ENCODE results near the gene HLTF.
"Not testable (repeated sequence)": the region's sequence is repeated elsewhere in the genome, so short reads cannot be mapped to it uniquely, and the experiment has no call there.

HLTF gene

DNA sequence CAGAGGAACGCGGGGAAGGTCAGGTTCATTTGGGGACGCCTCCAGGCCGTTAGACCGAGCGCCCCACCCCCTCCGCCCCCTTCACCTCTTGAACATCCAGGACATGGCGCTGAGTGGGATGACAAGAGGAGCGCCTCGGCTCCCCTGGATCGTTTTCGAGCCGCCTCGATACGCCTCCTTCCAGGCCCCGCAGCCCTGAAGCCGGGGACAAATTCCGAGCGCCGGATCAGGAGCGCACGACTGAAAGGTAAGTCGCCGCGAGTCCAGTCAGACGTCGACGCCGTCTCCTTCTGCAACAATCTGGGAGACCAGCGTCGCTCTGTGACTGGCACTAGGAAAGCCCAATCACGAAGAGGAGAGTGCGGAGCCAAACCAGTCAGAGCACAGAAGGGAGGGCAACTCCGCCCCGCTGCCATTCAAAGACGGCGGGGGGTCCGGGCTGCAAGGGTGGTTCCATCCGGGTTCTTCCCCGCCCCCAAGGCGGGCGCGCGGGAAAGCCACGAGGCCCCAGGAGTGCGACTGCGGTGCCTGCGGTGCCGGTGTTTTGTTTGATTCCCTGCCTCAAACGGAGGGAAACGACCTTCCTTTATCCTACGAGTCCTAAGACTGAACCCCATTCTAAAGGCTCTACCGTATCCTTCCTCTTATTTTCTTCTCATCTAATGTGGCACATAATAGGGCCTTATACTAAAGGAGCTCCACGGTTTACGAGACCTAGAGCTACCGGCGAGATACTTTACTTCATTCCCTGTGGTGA is at the start of gene HLTF:
Gene HLTF, minus strand, starts transcription at position 302 of the 757 bp plus-strand sequence. Its CDS starts 197 bp downstream, at position 105.
- DNase-seq = peak; percentile 71 to 84 (median 74)

- no peak for DNase-seq
Measured at GRCh38 chr3:149134575-149134974, 48.2 kb upstream of the HLTF start.

DNA sequence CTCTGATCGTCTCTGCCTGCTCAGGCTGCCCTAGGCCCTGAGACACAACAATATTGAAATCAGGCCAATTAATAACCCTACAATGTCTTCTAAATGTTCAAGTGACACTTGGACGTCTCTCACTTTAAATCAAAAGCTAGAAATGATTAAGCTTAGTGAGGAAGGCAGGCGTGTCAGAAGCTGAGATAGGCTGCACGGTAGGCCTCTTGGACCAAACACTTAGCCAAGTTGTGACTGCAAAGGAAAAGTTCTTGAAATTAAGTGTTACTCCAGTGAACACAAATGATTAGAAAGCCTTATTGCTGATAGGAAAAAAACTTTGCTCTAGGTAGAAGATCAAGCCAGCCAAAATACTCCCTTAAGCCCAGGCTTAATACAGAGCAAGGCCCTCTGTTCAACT is 45.3 kb upstream of the HLTF start:
- no peak for DNase-seq

DNA sequence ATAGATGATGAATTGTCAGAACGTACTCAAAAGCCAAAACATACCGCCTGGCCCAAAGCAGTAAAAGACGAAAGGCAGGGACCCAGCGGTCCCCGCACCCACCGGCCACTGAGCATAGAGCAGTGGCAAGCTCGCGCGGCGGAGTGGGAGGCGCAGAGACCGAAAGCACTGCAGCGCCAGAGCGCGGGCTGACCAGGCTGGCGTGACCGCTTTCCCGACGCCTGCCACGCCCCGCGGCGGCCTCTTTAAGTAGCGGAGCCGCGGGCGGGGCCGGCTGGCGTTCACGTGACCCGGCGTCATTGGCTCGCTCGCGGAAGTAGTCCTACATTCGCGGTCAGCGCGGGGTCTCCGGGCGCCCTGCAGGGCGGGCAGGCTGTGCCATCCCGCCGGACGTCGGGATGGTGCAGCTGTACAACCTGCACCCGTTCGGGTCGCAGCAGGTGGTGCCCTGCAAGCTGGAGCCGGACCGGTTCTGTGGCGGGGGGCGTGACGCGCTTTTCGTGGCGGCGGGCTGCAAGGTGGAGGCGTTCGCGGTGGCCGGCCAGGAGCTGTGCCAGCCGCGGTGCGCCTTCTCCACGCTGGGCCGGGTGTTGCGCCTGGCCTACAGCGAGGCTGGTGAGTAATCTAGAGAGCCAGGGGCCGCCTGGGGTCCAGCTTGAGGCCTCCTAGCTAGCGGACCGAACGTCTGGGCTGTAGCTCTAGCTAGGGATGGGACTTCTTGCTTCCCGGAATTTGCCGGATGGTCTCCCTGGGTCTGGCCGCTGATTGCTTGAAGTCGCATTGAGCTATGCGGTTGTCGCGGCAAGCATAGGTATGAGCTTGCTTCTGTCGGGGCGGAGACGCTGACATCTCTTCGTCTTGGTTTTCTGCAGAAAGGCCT is 43.2 kb upstream of the HLTF start, which contains the start of gene HPS3:
Gene HPS3, plus strand, starts transcription at position 313 of the 880 bp plus-strand sequence. Its CDS starts 86 bp downstream, at position 399.
- DNase-seq = peak; percentile 50 to 69 (median 56)

DNA sequence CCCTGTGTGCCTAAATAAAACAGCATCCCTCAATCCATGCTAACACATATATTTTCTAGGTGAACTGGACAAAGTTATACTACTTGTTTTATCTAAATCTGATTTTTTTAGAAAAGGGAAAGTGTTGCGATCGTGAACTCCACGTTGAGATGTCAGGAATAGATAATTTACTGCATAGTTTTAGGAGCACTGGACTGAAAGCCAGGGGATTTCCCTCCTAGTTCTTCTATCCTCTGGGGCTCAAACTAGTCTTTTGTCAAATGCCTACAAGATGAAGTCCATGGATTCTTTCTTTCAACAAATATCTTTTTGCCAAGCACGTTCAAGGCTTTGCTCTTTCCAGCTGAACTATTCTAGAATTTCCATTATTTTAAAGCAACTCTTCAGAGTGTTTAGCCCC is 42.5 kb upstream of the HLTF start:
- no peak for DNase-seq

DNA sequence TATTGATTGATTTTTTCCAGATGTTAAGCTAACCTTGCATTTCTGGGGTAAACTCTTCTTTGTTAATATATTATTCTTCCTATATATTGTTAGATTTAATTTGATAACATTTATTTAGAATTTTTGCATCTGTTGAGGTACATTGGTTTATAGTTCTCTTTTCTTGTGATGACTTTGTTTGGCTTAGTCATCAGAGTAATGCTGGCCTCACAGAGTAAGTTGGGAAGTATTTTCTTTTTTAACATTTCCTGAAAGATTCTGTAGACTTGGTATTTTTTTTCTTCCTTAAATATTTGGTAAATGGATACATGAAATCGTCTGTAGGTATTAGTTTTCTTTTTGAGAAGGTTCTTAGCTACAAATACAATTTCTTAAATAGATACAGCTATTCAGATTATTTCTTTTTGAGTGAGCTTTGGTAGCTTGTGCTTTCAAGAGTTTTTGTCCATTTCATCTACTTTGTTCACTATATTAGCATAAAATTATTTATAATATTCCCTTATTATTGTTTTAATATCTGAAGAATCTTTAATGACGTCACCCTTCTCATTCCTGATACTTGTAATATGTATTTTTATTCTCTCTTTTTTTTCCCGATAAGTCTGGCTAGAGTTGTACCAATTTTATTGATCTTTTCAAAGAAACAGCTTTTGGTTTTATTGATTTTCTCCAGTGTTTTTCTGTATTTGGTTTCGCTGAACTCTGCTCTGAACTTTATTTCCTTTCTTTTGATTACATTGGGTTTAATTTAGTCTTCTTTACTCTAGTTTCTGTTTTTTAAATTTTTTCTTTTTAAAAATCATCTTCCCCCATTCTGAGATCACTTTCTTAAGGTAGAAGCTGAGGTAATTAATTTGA is 36.6 kb upstream of the HLTF start:
- no peak for DNase-seq

- no peak for DNase-seq
Measured at GRCh38 chr3:149120051-149120972, 34.0 kb upstream of the HLTF start.

GRCh38 chr3:149119466-149119865 is 33.1 kb upstream of the HLTF start:
- no peak for DNase-seq

- DNase-seq = no peak
Measured at GRCh38 chr3:149118724-149119123, 32.4 kb upstream of the HLTF start.

- no peak for DNase-seq
Measured at GRCh38 chr3:149115114-149115513, 28.8 kb upstream of the HLTF start.

DNA sequence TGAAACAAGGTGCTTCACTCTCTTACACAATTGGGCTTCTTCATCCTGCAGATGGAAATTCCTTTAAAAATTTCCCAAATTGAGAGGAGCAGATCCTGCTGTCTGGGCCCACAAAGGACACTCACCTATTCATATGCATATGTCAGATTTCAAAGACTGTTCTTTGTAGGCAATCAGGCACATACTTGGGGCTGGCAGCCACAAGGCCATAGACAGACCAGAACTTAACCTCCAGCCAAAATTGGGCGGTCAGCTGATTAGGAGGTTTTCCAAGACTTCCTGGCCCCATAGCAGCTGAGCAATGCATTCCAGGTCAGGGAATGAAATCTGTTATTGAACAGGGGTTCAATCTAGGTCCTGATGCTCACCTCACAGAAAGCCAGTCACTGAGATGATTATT is 28.1 kb upstream of the HLTF start:
- no peak for DNase-seq

- no peak for DNase-seq
Measured at GRCh38 chr3:149104484-149104883, 18.2 kb upstream of the HLTF start.

- DNase-seq = no peak
Measured at GRCh38 chr3:149101641-149102040, 15.3 kb upstream of the HLTF start.

- no peak for DNase-seq
Measured at GRCh38 chr3:149101154-149101553, 14.8 kb upstream of the HLTF start.

DNA sequence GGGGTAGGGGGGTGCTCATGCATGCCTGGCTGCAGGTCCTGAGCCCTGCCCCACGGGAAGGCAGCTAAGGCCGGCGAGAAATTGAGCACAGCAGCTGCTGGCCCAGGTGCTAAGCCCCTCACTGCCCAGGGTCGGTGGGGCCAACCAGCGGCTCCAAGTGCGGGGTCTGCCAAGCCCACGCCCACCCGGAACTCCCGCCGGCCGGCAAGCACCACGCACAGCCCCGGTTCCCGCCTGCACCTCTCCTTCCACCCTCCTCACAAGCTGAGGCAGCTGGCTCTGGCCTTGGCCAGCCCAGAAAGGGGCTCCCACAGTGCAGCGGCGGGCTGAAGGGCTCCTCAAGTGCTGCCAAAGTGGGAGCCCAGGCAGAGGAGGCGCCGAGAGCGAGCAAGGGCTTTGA is 11.7 kb upstream of the HLTF start:
- not testable (repeated sequence) for DNase-seq

DNA sequence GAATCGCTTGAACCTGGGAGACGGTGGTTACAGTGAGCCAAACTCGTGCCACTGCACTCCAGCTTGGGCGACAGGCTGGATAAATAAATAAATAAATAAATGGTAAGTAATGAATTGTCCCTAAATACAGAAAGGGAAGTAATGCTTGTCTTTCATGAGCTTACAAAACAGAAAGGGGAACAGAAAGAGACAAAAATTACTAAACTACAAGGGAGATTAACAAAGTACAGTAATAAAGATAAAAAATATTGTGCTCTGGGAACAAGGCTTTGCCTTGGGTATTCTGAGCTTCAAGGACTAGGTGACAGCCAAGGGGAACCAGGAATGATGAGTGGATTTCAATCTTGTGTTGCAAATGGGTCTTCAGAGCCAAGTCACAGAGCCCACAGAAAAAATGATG is 9.2 kb upstream of the HLTF start:
- no peak for DNase-seq

DNA sequence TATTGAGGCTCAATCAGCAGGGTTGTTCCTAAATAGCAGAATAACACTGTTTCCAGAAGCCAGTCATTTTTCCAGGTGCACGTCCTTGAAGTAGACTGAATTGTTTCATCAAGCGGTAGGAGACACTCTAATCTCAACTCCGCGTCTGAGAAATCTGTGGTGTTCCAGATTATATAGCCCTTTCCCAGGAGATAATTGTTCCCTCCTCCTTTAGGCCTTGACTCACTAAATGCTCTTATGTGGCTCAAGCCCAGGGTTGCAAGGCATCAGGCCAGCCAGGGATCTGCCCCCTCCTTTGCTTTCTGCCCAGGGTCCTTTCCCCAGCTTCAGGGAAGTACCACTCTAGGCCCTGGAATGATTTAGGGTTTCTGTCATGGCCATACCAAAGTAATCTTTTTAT is 5.7 kb upstream of the HLTF start:
- DNase-seq = no peak

- DNase-seq = no peak
Measured at GRCh38 chr3:149090907-149091306, 4.6 kb upstream of the HLTF start.

GRCh38 chr3:149090461-149090860 is 4.1 kb upstream of the HLTF start:
- no peak for DNase-seq

- DNase-seq = no peak
Measured at GRCh38 chr3:149089395-149089794, 3.1 kb upstream of the HLTF start.

DNA sequence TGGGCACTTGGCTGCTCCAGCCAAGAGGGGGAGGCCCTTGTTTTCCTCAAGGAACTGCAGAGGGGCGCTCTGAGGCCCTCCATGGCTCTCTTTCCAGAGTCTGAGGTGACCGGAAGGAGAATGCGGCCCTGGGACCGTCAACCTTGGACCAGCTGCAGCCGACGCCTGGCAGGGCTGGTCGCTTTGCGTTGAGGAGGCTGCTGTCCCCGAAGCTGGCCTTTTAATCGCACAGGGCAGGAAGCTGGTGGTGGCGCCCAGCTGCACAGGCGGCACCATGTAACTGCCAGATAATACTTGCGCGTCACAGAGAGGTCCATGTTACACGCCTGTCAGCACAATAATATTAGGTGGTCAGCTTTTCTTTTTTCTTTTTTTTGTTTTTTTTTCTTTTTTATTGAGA is 875 bp upstream of the HLTF start:
- DNase-seq = no peak

DNA sequence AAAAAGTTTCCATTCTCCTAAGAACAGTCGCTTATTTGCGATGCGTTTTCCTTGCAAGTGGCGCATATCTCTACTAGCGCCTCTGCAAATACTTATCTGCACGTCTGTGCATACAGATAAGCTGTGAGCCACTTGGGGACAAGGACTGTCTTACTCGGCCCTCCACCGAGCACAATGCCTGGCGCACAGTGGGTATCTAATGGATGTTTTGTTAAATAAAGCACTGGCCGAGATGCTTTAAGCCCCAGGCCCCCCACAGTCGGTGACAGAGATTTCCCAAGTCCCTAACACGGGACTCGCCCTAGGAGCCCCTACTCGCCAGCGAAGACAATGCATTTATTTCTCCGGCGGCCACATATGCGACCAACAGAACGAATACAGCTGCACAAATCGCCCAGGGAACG is 503 bp downstream of the HLTF start:
- DNase-seq = peak in 1 of 4 experiments; percentile 15
